DND-41 (cell line): ENCODE results near the gene OR10G7.

Source experiments
- ATAC-seq: fragments of 200-7000 bp; cut with Tn5 transposase; 3 replicates; pipeline ENCODE4 v1.9.1; 2021; ENCODE audit warnings: low read depth; ENCODE audit not compliant: insufficient read depth
- DNase-seq: peaks from one replicate; pipeline ENCODE4 v3.0.0-alpha.2; 2020
- H2AFZ ChIP-seq: 2 replicates; pipeline ENCODE4 v1.6.0; 2012; ENCODE audit warnings: low read depth, low read length
- H3K27ac ChIP-seq: 2 replicates; pipeline ENCODE4 v1.5.1; 2012; ENCODE audit warnings: low read length, inconsistent platforms
- H3K27me3 ChIP-seq: fragments of 200-600 bp; sonication (generic); 2 replicates; pipeline ENCODE4 v1.6.0; 2012; ENCODE audit warnings: low read length, mild to moderate bottlenecking, inconsistent platforms; ENCODE audit not compliant: insufficient read depth, poor library complexity
- H3K36me3 ChIP-seq: 2 replicates; pipeline ENCODE4 v1.5.1; 2012; ENCODE audit warnings: low read length, inconsistent platforms; ENCODE audit not compliant: insufficient read depth
- H3K4me1 ChIP-seq: 2 replicates; pipeline ENCODE4 v1.5.1; 2012; ENCODE audit warnings: mild to moderate bottlenecking, low read length; ENCODE audit not compliant: insufficient read depth
- H3K4me2 ChIP-seq: 2 replicates; pipeline ENCODE4 v1.6.0; 2012; ENCODE audit warnings: mild to moderate bottlenecking, moderate library complexity, low read length, inconsistent platforms; ENCODE audit not compliant: insufficient read depth
- H3K4me3 ChIP-seq, 2 experiments: fragments of 200-600 bp in 1 of 2; shearing (Covaris generic) in 1 of 2; 2 replicates each; pipeline ENCODE4 v1.5.1; 2012 to 2016; ENCODE audit warnings: inconsistent platforms in 2 of 2, low read length in 2 of 2, mild to moderate bottlenecking in 2 of 2, low read depth in 1 of 2, moderate library complexity in 1 of 2
- H3K79me2 ChIP-seq: 2 replicates; pipeline ENCODE4 v1.6.0; 2012; ENCODE audit warnings: low read length, inconsistent platforms; ENCODE audit not compliant: insufficient read depth
- H3K9ac ChIP-seq: 2 replicates; pipeline ENCODE4 v1.6.0; 2012; ENCODE audit warnings: low read depth, mild to moderate bottlenecking, inconsistent platforms, low read length, moderate library complexity
- H3K9me3 ChIP-seq: 2 replicates; pipeline ENCODE4 v1.5.1; 2012; ENCODE audit warnings: low read length, moderate library complexity, mild to moderate bottlenecking, inconsistent platforms; ENCODE audit not compliant: insufficient read depth, severe bottlenecking
- H4K20me1 ChIP-seq: 2 replicates; pipeline ENCODE4 v1.6.0; 2012; ENCODE audit warnings: low read length; ENCODE audit not compliant: insufficient read depth
- CTCF ChIP-seq: IDR thresholded peaks from 2 replicates; pipeline ENCODE4 v1.5.1; 2012; ENCODE audit warnings: borderline replicate concordance, low read length, moderate library complexity, mild to moderate bottlenecking; ENCODE audit not compliant: poor library complexity, severe bottlenecking; ENCODE audit errors: extremely low read depth
- EZH2 ChIP-seq: IDR thresholded peaks from 3 replicates; pipeline ENCODE4 v1.6.1; 2012; ENCODE audit warnings: borderline replicate concordance, low read depth, mild to moderate bottlenecking, moderate library complexity, low read length, inconsistent platforms; ENCODE audit not compliant: severe bottlenecking

OR10G7 gene

GRCh38 chr11:124041254-124041653 is at the start of gene OR10G7:
TSS of gene OR10G7 (minus strand) at chr11:124041325. CDS start at chr11:124039001, 2,324 bp downstream.
- H3K4me3 ChIP-seq: no peak within 1 kb of the TSS
- H3K4me1 ChIP-seq: no peaks in the 10 kb centered on the region
- no peaks in the 10 kb centered on the region for H3K36me3 ChIP-seq
- H4K20me1 ChIP-seq: no peaks in the 10 kb centered on the region
- no peak for TF ChIP-seq EZH2
- no peak for TF ChIP-seq CTCF
- no peaks in the 10 kb centered on the region for H3K27me3 ChIP-seq
- no peaks in the 10 kb centered on the region for H3K79me2 ChIP-seq
- no peak within 1 kb of the TSS for H3K4me2 ChIP-seq
- DNase-seq (no peak), ATAC-seq (no peak)
- no peak within 1 kb of the TSS for H3K9ac ChIP-seq
- no peaks in the 10 kb centered on the region for H3K9me3 ChIP-seq
- H2AFZ ChIP-seq: no peak within 1 kb of the TSS
- H3K27ac ChIP-seq: no peak within 1 kb of the TSS

GRCh38 chr11:124085997-124086846 is 45.1 kb upstream of the OR10G7 start:
- Histone ChIP-seq H3K27me3 (peaks cover 26% of the 10 kb centered on the region), H2AFZ (no peak overlapping the region), H3K9me3 (no peaks in the 10 kb centered on the region), H3K4me2 (no peak overlapping the region), H3K9ac (no peak overlapping the region), H4K20me1 (no peaks in the 10 kb centered on the region), H3K79me2 (no peaks in the 10 kb centered on the region), H3K36me3 (no peaks in the 10 kb centered on the region), H3K4me1 (no peaks in the 10 kb centered on the region), H3K4me3 (no peak overlapping the region), H3K27ac (no peak overlapping the region)
- DNase-seq (no peak), ATAC-seq (no peak)
- TF ChIP-seq EZH2 (no peak), CTCF (no peak)

- ATAC-seq: no peak
These were observed 44.5 kb upstream of the OR10G7 start for GRCh38 chr11:124085583-124085982.

More at GRCh38 chr11:124085583-124085982, 44.5 kb upstream of the OR10G7 start:
- H2AFZ ChIP-seq: no peak overlapping the region
- TF ChIP-seq CTCF: no peak
- no peak for TF ChIP-seq EZH2
- no peak for DNase-seq
- no peaks in the 10 kb centered on the region for H3K9me3 ChIP-seq
- no peaks in the 10 kb centered on the region for H3K79me2 ChIP-seq
- no peak overlapping the region for H3K27ac ChIP-seq
- H3K4me1 ChIP-seq: no peaks in the 10 kb centered on the region
- H3K27me3 ChIP-seq: peaks cover 23% of the 10 kb centered on the region
- H4K20me1 ChIP-seq: no peaks in the 10 kb centered on the region
- H3K9ac ChIP-seq: no peak overlapping the region
- H3K36me3 ChIP-seq: no peaks in the 10 kb centered on the region
- H3K4me3 ChIP-seq: no peak overlapping the region
- no peak overlapping the region for H3K4me2 ChIP-seq
